GM12873 (cell line): ENCODE measurements around the gene MINDY4B.

Experiments used
- CTCF ChIP-seq: IDR thresholded peaks from 2 replicates; pipeline ENCODE4 v1.5.1; 2012; ENCODE audit warnings: low read depth, mild to moderate bottlenecking, moderate library complexity, low read length, control low read depth; ENCODE audit not compliant: insufficient read depth; ENCODE audit errors: missing control alignments

MINDY4B gene

GRCh38 chr3:150829408-150829807 lies 75.8 kb downstream of the MINDY4B start:
- TF ChIP-seq CTCF: no peak

- TF ChIP-seq CTCF: no peak
Measured at GRCh38 chr3:150828997-150829396, 76.2 kb downstream of the MINDY4B start.

GRCh38 chr3:150828261-150828660 lies 77.0 kb downstream of the MINDY4B start:
- TF ChIP-seq CTCF: no peak

- no peak for TF ChIP-seq CTCF
Measured at GRCh38 chr3:150826466-150827282, 78.6 kb downstream of the MINDY4B start.

GRCh38 chr3:150825916-150826377 lies 79.3 kb downstream of the MINDY4B start:
- no peak for TF ChIP-seq CTCF

GRCh38 chr3:150825192-150825915 lies 79.9 kb downstream of the MINDY4B start:
- TF ChIP-seq CTCF: no peak

- no peak for TF ChIP-seq CTCF
Measured at GRCh38 chr3:150823277-150823676, 82.0 kb downstream of the MINDY4B start.
